Measurements from ENCODE around the gene ZBTB44. TPM values are rescaled to one million over a fixed set of nuclear protein-coding genes. Genes with fewer than 3 reads are reported as not detected.
"Not testable (repeated sequence)": the region's sequence is repeated elsewhere in the genome, so short reads cannot be mapped to it uniquely, and the experiment has no call there.

ZBTB44 gene
- polyA plus RNA-seq, 3 donors, result 51.2 to 64.0 (median 63.3) TPM

DNA sequence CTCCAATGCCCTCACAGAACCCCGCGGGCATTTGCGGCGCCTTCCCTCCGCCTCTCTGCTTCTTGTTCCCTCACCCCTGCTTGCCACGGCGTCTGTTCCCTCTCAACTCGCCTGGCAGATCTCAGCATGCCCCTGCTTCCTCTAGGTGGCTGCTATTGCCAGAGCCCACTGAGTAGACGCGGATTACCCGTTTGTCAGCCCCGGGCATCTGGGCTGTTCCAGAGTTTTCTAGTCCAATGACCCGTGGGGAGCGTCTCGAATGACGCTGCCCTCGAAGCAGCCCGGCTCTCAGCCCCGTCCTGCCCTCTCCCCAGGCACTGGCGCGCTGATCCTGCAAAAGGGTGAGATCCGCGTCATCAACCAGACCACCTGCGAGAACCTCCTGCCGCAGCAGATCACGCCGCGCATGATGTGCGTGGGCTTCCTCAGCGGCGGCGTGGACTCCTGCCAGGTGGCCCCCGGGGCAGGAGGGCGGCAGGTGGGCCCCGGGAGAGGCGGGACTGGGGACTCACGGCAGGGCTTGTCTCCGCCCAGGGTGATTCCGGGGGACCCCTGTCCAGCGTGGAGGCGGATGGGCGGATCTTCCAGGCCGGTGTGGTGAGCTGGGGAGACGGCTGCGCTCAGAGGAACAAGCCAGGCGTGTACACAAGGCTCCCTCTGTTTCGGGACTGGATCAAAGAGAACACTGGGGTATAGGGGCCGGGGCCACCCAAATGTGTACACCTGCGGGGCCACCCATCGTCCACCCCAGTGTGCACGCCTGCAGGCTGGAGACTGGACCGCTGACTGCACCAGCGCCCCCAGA, 105.4 kb downstream of the ZBTB44 start:
- peak in 5 of 11 donors; percentile 21 to 38 (median 24) for DNase-seq (ENCODE audit: extremely low read depth in 1 of 11, low read depth in 9 of 11, low spot score in 4 of 11)

DNA sequence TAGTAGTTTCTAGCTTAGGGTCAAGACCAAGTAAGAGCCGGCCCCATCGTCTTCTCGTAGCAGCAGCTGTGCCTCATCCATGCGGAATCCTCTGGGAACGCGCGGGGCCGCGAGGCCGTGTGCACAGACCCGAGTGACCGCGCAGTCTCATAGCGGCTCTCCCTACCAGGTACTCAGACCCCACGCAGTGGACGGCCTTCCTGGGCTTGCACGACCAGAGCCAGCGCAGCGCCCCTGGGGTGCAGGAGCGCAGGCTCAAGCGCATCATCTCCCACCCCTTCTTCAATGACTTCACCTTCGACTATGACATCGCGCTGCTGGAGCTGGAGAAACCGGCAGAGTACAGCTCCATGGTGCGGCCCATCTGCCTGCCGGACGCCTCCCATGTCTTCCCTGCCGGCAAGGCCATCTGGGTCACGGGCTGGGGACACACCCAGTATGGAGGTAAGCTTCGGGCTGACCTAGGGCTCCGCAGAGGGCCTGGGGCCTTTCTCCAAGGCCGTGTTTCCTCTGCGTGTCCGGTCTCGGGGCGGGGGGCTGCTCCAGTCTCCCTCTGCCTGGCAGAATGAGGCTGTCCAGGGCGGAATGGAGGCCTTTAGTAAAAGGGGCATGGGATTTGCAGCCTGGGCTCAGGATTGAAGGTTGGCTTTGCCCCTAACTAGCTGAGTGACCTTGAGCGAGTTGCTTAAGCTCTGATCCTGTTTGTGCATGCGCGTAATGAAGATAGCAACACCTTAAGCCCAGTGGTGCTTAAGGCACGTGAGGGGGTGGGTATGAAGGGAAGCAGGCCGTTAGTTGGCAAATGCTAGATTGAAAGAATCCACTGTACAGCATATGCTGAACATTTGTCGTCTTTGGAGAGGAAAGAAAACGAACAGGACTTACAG, 106.2 kb downstream of the ZBTB44 start:
- DNase-seq (ENCODE audit: extremely low read depth in 1 of 11, low read depth in 9 of 11, low spot score in 4 of 11), result no peak

DNA sequence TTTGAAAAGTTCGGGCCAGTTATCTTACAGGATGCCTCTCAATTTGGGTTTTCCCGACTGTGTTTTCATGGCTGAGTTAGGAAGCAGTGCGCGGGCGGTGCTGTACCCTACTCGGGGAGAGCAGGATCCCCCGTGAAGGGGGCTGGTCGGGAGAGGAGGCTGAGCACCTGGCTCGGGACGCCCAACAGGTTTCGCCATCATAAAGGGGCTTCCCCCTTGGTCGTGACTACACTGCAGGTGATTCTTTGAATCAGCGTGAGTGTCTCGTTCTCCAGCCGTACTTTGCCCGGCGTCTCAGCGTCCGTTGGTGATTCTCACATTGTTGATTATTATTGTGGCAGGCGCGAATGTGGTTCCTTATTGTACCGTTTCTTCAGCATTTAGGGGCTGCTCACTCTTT, 108.6 kb downstream of the ZBTB44 start:
- DNase-seq (ENCODE audit: extremely low read depth in 1 of 11, low read depth in 9 of 11, low spot score in 4 of 11), result no peak

DNA sequence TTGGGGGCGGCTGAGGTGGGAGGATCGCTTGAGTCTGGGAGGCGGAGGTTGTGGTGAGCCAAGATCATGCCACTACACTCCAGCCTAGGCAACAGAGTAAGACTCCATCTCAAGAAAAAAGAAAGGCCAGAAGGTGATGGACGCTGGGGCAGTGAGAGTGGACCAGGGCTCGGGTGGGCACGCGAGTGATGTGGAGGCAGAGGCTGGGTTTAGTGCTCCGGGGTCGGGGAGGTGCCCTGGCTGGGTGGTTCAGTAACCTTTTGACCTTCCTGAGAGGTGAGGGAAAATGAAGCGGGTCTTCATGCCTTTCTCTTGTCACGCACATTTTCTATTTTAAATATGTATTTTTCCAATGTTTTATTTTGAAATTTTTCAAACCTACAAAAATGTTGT, 110.0 kb downstream of the ZBTB44 start:
- no peak for DNase-seq (ENCODE audit: extremely low read depth in 1 of 11, low read depth in 9 of 11, low spot score in 4 of 11)

DNA sequence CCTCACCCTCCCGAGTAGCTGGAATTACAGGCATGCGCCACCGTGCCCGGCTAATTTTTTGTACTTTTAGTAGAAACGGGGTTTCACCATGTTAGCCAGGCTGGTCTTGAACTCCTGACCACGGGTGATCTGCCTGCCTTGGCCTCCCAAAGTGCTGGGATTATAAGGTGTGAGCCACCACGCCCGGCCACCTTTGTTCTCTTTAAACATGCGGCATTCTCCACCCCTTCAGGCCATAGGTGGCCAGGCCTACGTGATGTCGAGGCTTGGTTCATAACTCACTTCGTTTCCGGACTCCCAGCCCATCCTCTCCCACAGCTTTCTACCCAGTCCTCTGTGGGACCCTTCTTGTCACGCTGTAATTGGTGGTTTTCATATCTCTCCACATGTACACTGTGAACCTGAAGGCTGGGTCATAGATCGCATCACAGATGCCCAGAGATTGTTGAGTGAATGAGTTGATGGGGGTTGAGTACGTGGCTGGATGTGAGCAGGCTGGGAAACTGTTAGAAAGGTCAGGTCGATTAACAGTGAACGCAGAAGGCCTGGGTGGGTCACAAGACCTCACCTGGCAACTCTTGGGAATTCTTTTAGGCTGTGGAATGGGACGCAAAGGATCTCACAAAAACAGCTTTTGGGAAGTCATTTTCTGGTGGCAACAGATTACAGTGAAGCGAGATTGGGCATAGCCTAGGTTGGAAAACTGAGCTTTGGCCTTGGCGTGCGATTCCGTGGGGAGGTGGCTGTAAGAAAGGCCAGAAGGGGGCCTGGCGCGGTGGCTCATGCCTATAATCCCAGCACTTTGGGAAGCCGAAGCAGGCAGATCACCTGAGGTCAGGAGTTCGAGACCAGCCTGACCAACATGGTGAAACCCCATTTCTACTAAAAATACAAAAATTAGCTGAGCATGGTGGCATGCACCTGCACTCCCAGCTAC, 110.7 kb downstream of the ZBTB44 start:
- DNase-seq (ENCODE audit: extremely low read depth in 1 of 11, low read depth in 9 of 11, low spot score in 4 of 11), result no peak

DNA sequence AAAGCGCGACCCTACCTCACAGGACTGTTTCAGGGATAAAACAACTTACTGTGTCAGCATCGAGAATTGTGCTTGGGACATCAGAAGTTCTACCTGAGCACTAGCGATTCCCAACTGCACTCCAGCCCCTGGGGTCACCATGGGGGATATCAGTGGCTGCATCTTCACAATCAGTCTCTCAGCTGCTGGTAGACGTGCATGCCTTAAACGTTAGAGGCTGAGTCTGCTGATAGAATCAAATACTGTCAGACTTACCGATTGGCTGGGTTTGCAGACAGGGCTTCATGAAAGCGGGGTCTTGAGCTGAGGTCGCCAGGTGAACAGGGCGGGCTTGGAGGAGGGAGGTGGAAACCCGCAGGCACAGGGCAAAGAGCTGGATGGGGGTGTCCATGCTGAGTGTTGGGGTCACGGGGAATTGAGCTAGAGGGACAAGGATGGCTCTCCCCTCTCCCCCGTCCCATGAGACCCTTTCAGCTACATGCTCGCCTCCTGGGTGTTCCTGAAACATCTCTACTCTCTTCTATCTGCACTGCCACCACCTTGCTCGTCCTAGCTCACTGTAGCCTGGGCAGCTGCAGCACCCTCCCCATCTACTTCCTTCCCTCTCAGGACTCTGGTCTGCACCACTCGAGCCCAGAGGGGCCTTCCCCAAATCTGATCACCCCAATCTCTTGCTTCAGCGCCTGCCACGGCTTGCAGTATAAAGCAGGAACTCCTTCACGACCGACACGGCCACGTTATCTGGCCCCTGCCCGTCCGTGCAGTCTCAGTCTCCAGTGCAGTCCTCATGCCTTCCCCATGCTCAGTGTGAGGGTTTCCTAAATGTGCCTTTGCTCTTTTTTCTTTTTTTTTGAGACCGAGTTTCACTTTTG, 111.7 kb downstream of the ZBTB44 start:
- no peak for DNase-seq (ENCODE audit: extremely low read depth in 1 of 11, low read depth in 9 of 11, low spot score in 4 of 11)

DNA sequence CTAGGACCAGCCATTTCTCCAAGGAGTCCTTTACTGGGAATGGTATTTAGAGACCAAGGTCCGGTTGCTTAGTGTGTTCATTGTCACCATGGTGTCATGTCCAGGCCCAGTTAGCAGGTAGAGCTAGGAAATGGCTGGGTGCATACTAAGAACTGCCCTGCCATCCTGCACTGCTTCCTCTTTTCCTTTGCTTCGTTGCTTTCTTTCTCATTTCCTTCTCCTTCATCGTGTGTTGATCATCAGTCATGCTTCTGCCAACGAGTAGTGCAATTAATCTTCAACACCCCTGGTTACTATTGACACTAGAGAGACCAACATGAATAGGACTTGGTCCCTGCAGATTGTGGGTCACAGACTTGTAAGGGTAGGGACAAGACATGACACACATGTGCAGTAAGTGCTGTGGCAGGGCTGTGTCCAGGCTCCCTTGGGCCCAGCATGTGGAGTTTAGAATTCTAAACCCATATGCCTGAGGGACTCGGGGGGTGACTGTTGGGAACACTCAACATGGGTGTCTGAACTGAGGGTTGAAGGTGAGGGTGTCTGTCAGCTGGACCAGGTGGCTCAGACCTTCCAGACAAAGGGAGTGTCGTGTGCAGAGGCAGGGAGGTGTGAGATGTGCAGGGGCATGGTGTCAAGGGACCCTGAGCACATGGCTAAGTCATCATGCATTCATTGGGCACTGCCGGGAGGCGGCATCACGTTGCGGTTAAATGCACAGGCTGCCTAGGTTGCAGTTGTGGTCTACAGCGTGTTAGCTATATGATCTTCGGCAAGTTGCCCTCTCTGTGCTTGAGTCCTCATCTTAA, 112.5 kb downstream of the ZBTB44 start:
- no peak for DNase-seq (ENCODE audit: extremely low read depth in 1 of 11, low read depth in 9 of 11, low spot score in 4 of 11)

DNA sequence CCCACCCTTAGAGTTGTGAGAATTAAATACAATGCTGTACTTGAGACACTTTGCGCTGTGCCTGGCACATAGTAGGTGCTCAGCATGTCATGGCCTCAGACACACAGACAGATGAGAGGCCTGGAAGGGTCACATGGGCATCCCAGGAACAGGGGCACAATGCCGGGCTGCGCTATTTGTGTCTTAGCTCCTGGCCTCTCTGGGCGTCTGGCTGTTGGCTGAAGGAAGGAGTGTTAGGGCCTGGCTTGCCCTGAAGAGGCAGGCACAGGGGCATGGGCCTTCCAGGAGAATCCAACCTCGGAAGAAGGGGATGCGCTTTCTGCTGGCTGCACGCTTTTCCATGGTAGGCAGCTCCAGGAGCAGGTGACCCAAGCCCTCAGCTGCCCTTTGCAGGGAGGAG, 113.7 kb downstream of the ZBTB44 start:
- no peak for DNase-seq (ENCODE audit: extremely low read depth in 1 of 11, low read depth in 9 of 11, low spot score in 4 of 11)

DNA sequence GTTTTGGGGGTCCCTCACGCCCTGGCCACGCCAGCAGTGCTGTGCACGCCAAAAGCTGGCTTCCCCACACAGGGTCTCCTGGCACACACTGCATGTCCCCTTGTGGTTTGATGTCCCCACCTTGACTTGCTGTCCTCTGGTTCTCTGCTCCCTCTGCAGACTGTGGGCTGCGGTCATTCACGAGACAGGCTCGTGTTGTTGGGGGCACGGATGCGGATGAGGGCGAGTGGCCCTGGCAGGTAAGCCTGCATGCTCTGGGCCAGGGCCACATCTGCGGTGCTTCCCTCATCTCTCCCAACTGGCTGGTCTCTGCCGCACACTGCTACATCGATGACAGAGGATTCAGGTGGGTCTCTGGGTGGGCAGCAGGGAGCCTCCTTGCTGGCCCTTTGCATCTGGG, 114.9 kb downstream of the ZBTB44 start:
- no peak for DNase-seq (ENCODE audit: extremely low read depth in 1 of 11, low read depth in 9 of 11, low spot score in 4 of 11)

DNA sequence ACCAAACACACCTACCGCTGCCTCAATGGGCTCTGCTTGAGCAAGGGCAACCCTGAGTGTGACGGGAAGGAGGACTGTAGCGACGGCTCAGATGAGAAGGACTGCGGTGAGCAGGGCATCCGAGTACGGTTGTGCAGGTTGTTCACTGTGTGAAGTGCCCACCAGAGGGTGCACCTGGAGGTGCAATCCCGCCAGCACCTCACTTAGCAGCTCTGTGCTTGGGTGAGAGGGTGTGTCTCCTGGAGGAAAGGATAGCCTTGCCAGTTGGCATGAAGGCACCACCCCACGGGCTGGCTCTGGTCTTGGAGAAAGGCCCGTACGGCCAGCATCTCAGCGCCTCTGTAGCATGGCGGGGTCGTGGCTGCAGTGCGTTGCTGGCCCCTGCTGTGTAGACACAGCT, 115.8 kb downstream of the ZBTB44 start:
- no peak for DNase-seq (ENCODE audit: extremely low read depth in 1 of 11, low read depth in 9 of 11, low spot score in 4 of 11)

DNA sequence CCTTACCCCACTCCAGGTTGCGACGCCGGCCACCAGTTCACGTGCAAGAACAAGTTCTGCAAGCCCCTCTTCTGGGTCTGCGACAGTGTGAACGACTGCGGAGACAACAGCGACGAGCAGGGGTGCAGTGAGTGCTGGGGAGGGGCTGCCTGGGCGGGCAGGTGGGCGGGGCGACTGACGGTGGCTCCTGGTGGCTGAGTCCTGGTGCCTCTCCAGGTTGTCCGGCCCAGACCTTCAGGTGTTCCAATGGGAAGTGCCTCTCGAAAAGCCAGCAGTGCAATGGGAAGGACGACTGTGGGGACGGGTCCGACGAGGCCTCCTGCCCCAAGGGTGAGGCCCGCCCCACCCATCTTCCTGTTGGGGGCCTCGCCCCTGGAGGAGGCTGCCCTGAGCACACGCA, 116.4 kb downstream of the ZBTB44 start:
- DNase-seq (ENCODE audit: extremely low read depth in 1 of 11, low read depth in 9 of 11, low spot score in 4 of 11), result no peak

DNA sequence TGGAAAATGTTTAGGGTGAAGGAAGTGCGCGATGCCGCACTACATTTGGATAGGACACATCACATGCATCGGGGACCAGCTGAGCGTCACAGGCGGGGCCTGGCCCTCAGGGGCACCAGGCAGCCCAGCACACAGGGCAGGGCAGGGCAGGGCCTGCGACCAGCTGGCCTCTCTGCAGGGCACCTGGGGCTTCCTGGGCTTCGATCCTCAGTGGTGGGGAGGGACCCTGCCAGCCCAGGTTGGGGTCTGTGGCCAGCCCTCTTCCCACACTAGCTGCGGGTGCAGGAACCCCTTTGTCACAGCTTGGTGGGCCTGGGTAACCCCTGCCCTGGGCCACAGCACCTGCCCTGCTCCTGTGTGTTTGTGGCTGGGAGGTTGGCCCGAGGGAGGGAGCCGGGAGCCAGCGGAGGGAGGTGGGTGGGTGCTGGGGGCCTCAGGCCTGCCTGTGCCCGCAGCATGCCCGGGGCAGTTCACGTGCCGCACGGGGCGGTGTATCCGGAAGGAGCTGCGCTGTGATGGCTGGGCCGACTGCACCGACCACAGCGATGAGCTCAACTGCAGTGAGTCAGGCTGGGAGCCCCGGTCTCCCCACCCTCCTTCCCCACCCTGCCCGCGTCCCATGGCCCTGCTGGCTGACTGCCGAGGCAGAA, 117.2 kb downstream of the ZBTB44 start:
- no peak for DNase-seq (ENCODE audit: extremely low read depth in 1 of 11, low read depth in 9 of 11, low spot score in 4 of 11)

DNA sequence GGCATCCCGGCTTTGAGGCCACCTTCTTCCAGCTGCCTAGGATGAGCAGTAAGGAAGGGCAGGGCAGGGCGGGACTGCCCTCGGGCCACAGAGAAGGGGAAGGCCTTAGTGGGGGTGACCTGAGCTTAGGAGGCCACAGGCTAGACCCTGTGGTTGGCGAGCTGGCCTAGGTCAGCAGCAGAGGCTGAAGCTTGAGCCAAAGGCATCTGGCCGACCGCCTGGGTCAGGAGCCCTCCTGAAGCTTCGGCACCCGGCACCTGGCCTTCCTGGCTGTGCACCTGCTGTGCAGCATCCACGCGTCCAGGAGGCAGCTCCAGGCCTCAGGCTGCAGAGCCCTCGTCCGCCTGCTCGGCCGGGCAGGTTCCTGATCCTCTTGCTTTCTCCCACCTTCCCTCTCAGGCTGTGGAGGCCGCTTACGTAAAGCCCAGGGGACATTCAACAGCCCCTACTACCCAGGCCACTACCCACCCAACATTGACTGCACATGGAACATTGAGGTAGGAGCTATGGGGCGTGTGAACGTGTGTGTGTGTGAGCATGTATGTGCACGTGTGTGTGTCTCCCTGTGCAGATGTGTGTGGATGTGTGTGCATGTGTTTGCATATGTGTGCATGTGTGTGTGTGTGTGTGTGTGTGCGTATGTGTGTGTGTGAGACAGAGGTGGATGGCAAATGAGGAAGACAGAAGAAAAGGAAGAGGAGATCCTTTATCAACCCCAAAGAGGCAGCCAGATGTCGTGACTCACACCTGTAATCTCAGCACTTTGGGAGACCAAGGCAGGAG, 120.3 kb downstream of the ZBTB44 start:
- no peak for DNase-seq (ENCODE audit: extremely low read depth in 1 of 11, low read depth in 9 of 11, low spot score in 4 of 11)

DNA sequence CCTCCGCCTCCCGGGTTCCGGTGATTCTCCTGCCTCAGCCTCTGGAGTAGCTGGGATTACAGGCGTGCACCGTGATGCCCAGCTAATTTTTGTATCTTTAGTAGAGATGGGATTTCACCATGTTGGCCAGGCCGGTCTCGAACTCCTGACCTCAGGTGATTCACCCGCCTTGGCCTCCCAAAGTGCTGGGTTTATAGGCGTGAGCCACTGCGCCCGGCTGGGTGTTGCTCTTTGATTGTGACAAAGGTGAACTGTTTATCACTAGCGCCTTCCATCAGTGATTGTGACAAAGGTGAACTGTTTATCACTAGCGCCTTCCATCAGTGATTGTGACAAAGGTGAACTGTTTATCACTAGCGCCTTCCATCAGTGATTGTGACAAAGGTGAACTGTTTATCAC, 121.2 kb downstream of the ZBTB44 start:
- not testable (repeated sequence) for DNase-seq (ENCODE audit: extremely low read depth in 1 of 11, low read depth in 9 of 11, low spot score in 4 of 11)

DNA sequence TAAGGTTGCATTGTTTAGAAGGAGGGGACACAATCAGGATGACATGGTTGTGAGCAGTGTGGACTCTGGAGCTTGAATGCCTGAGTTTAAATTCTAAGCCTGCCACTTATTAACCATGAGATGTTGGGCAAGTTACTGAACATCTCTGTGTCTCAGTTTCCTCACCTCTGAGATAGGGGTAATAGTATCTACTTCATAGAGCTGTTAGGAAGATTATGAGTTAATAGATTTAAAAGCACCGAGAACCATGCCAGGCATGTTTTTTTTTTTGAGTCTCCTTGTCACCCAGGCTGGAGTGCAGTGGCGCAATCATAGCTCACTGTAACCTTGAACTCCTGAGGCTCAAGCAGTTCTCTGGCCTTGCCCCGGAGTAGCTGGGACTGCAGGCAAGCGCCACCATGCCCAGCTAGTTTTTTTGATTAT, 121.9 kb downstream of the ZBTB44 start:
- no peak for DNase-seq (ENCODE audit: extremely low read depth in 1 of 11, low read depth in 9 of 11, low spot score in 4 of 11)

DNA sequence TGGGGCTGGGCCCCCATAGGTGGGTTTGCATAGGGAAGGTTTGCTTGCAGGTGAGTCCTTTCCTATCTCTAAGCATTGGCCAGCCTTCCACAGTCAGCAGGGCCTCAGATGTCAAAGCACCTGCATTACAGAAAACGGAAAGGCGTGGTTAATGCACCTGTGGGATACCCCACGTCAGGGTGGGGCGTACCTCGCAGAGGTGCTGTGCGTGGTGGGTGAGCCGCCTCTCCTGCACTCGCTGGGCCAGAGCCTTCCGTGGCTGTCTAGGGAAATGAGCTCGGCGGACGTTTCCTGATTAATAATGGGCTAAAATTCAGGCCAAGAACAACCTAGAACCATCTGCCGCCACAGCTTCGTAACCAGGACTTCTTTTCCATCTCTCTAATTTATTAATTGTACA, 122.8 kb downstream of the ZBTB44 start:
- no peak for DNase-seq (ENCODE audit: extremely low read depth in 1 of 11, low read depth in 9 of 11, low spot score in 4 of 11)

Measured in renal cortex interstitium (tissue), 11 donors.